SH-SY5Y (cell line): ENCODE results near the gene RGS3.

Experiments
- GATA2 ChIP-seq: IDR thresholded peaks from 2 replicates; pipeline ENCODE4 v1.6.1; 2011; ENCODE audit warnings: mild to moderate bottlenecking, low read depth, low read length
- GATA3 ChIP-seq: IDR thresholded peaks from 2 replicates; pipeline ENCODE4 v1.6.1; 2011; ENCODE audit warnings: low read depth, mild to moderate bottlenecking, low read length, moderate library complexity

- no peak for TF ChIP-seq GATA2
- TF ChIP-seq GATA3 = no peak
Measured at GRCh38 chr9:113603773-113604172, 140.2 kb downstream of the RGS3 start.
